Spleen (tissue), 11 donors: ENCODE data around the gene PTGIR. TPM values are rescaled to one million over a fixed set of nuclear protein-coding genes. Genes with fewer than 3 reads are reported as not detected.

Experiments
- DNase-seq: peaks from one replicate; pipeline ENCODE4 v3.0.0-alpha.2; 2020
- H3K27ac ChIP-seq, 8 donors: fragments of 200-600 bp; sonication (generic) in 7 of 8; 1 replicate in 4 of 8; 2 replicates in 4 of 8; pipeline versions ENCODE4 v1.5.0 to v1.8.0; 2016 to 2021; ENCODE audit warnings: inconsistent platforms in 4 of 8, mild to moderate bottlenecking in 4 of 8, moderate library complexity in 1 of 8
- H3K27me3 ChIP-seq, 7 donors: fragments of 200-600 bp; sonication (generic) in 6 of 7; replicated peaks in 1 of 7; 1 replicate in 4 of 7; 2 replicates in 3 of 7; pipeline versions ENCODE4 v1.5.0 to v1.8.0; 2016 to 2021; ENCODE audit warnings: inconsistent platforms in 3 of 7, mild to moderate bottlenecking in 1 of 7
- H3K36me3 ChIP-seq, 6 donors: fragments of 200-600 bp; sonication (generic) in 5 of 6; 1 replicate in 4 of 6; 2 replicates in 2 of 6; pipeline versions ENCODE4 v1.5.0 to v1.8.0; 2016 to 2021; ENCODE audit warnings: inconsistent platforms in 2 of 6
- H3K4me1 ChIP-seq, 6 donors: fragments of 200-600 bp; sonication (generic) in 5 of 6; 1 replicate in 3 of 6; 2 replicates in 3 of 6; pipeline versions ENCODE4 v1.5.0 to v1.8.0; 2016 to 2021; ENCODE audit warnings: inconsistent platforms in 3 of 6
- H3K4me3 ChIP-seq, 8 donors: fragments of 200-600 bp; sonication (generic) in 7 of 8; 1 replicate in 4 of 8; 2 replicates in 4 of 8; pipeline versions ENCODE4 v1.5.0 to v1.8.0; 2016 to 2021; ENCODE audit warnings: inconsistent platforms in 4 of 8, mild to moderate bottlenecking in 4 of 8, moderate library complexity in 2 of 8
- H3K9me3 ChIP-seq, 8 donors: fragments of 200-600 bp; sonication (generic) in 7 of 8; 1 replicate in 4 of 8; 2 replicates in 4 of 8; pipeline versions ENCODE4 v1.5.0 to v1.8.0; 2016 to 2021; ENCODE audit warnings: inconsistent platforms in 4 of 8
- POLR2A ChIP-seq, 3 donors: fragments of 450-650 bp; IDR thresholded peaks; one replicate each; pipeline ENCODE4 v1.5.1; 2017; ENCODE audit warnings: antibody characterized with exemption in 3 of 3, mild to moderate bottlenecking in 1 of 3
- POLR2AphosphoS5 ChIP-seq, 3 donors: sonication (generic); formaldehyde crosslinking; IDR thresholded peaks; one replicate each; pipeline ENCODE4 v1.5.1; 2017; ENCODE audit warnings: antibody characterized with exemption in 3 of 3
- whole genome bisulfite sequencing, 5 donors: extraction: QIAGEN DNeasy Blood & Tissue Kit in 3 of 5; methylation state at CpG; one replicate each; pipeline versions ENCODE4 v1.1.5 to v1.1.7; 2013 to 2018; 5-methylcytosine and 5-hydroxymethylcytosine counted together
- intact Hi-C: fragments of 100-400 bp; cut with DNase I; formaldehyde crosslinking; loops from one replicate; pipeline ENCODE4 v1.15.0; 2023; ENCODE audit warnings: low total_unique reads
- polyA plus RNA-seq, 3 donors: library from polyadenylated mRNA; stranded (reverse); fragments of 200-250 nt; gene quantifications; one replicate each; pipeline ENCODE4 v1.2.1, GENCODE V29; 2013
- total RNA-seq, 7 donors: library from RNA; depleted of rRNA in 3 of 7; stranded (reverse); fragments of >200 nt in 3 of 7; fragmentation: NEBNext Ultra II Directional in 4 of 7; extraction: Animal tissue kit (Norgen Biotek cat#: 25700) in 4 of 7; gene quantifications; one replicate each; pipeline versions ENCODE4 v1.1.0 to v1.2.1, GENCODE V29; 2016 to 2021
- TF ChIP-seq, protein P1 (sequence below), 11 experiments: fragments of 200-600 bp in 7 of 11; fragments of 450-650 bp in 4 of 11; sonication (generic) in 4 of 11; IDR thresholded peaks in 8 of 11; conservative IDR thresholded peaks in 3 of 11; 1 replicate in 7 of 11; 2 replicates in 4 of 11; pipeline versions ENCODE4 v1.4.0 to v1.8.0; 2016 to 2021; ENCODE audit warnings: antibody characterized with exemption in 11 of 11, inconsistent platforms in 4 of 11, mild to moderate bottlenecking in 1 of 11
- donor health status: healthy with polysubstance abuse.
- donor health status: DM: no; HTN: no; CAD: no; lungs with moderate emphysema.
- donor health status: DM: no; HTN: no; CAD: no.
- donor health status: Bipolar disorder and iron deficiency.
- donor health status: healthy.
- donor health status: DM: no; HTN: no; CAD: no.
- donor health status: DM: yes; HTN: yes; CAD: no.

PTGIR gene
- total and polyA plus RNA-seq, 10 donors, result 5.4 to 18.6 (median 7.9) TPM

DNA sequence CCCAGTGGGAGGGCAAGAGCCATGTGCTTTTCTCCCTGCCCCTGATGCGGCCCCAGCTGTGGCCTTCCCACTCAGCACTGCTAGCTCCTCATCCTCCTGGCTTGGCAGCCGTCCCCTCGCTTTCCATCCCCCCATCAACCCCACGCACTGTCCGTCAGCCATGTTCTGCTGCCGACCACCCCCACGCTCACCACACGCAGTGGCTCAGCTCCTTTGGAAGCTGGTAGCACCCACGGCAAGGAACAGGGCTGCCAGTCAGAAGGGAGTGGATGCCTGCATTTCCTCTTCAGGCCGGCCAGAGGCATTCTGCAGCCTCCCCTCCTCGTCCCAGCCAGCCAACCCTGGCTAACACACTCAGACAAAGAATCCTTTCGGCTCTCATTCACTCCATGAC is 17.4 kb downstream of the PTGIR start:
- 81 to 91% (median 90%) methylated on average over 12 of the region's 12 CpGs for WGBS, 5 donors
- Histone ChIP-seq H3K4me1 (peaks cover 29 to 84% (median 51%) of the 10 kb centered on the region in 6 donors), H3K27me3 (no peaks in the 10 kb centered on the region), H3K36me3 (peaks cover 4 to 67% (median 48%) of the 10 kb centered on the region in 6 donors), H3K4me3 (no peak overlapping the region), H3K27ac (no peak overlapping the region), H3K9me3 (no peaks in the 10 kb centered on the region)
- TF ChIP-seq POLR2AphosphoS5 (IDR thresholded peaks at IDR 0.05) (peak in 1 of 3 donors; percentile 49), POLR2A (IDR thresholded peaks at IDR 0.05) (no peak)
- TF ChIP-seq, protein P1, sequence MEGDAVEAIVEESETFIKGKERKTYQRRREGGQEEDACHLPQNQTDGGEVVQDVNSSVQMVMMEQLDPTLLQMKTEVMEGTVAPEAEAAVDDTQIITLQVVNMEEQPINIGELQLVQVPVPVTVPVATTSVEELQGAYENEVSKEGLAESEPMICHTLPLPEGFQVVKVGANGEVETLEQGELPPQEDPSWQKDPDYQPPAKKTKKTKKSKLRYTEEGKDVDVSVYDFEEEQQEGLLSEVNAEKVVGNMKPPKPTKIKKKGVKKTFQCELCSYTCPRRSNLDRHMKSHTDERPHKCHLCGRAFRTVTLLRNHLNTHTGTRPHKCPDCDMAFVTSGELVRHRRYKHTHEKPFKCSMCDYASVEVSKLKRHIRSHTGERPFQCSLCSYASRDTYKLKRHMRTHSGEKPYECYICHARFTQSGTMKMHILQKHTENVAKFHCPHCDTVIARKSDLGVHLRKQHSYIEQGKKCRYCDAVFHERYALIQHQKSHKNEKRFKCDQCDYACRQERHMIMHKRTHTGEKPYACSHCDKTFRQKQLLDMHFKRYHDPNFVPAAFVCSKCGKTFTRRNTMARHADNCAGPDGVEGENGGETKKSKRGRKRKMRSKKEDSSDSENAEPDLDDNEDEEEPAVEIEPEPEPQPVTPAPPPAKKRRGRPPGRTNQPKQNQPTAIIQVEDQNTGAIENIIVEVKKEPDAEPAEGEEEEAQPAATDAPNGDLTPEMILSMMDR (IDR thresholded peaks at IDR 0.05 in 8 of 11, conservative IDR thresholded peaks at IDR 0.05 in 3 of 11), result no peak
- intact Hi-C loops, result no loop called here
- DNase-seq, result peak; percentile 71

DNA sequence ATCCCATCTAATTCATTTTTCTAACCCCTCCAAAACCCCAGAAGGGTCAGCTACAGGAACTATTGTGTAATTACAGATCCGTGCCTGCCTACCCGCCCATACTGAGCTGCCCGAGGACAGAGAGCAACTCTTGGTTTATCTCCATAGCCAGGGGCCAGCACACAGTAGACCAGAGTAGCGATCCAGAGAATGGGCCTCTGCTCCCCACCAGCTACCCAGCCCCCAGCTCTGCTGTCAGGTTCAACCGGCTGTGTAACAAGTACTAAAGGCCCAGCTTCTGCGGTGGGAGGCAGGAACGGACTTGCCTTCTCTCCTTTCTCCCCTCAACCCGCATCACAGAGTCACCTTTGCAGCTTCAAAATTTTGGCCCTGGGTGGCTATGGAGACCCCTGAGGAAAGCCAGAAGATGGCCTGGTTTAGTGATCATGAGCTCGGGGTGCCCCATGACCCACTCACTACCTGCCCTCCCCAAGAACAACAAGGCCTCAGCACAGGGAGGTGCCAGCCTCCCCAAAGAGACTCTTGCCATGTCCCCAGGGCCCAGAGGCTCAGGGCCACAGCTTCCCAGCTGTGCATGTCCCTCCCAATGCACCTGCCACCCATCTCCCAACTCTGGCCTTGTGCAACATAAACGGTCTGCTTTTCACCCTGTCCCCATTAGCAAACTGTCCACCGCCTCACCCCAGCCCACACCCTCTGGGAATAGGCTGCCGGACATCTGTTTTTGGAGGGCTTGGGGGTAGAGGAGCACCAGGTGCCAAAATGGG is 18.0 kb downstream of the PTGIR start:
- Histone ChIP-seq H3K4me3 (no peak overlapping the region), H3K9me3 (no peaks in the 10 kb centered on the region), H3K4me1 (peaks cover 28 to 84% (median 50%) of the 10 kb centered on the region in 6 donors), H3K36me3 (peaks cover 4 to 67% (median 48%) of the 10 kb centered on the region in 6 donors), H3K27ac (no peak overlapping the region), H3K27me3 (no peaks in the 10 kb centered on the region)
- intact Hi-C loops, result no loop called here
- peak; percentile 49 for DNase-seq
- WGBS, 5 donors, result 79 to 89% (median 85%) methylated on average over 12 of the region's 12 CpGs
- TF ChIP-seq, protein P1 (IDR thresholded peaks at IDR 0.05 in 8 of 11, conservative IDR thresholded peaks at IDR 0.05 in 3 of 11), result no peak
- TF ChIP-seq POLR2AphosphoS5 (IDR thresholded peaks at IDR 0.05), result no peak
- no peak for TF ChIP-seq POLR2A (IDR thresholded peaks at IDR 0.05)

DNA sequence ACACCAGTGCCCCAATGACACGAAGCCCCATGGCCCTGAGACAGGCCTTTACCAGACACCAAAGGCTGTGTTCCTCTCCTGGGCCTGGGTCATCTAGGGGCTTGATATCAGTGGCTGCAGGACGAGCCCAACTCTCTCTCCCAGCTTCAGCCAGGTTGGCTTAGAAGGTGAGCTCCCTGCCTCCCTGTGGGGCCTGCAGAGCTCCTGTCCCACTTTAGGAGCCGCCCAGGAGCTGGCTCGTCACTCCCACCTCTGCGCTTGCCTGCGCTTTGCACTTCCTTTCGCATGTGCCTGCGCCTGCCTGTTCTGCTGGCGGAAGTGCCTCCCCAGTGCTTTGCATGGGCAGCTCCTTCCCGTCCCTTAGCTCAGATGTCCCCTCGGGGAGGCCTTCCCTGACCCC is 18.9 kb downstream of the PTGIR start:
- intact Hi-C loops, result no loop called here
- no peaks in the 10 kb centered on the region for H3K9me3 ChIP-seq
- TF ChIP-seq, protein P1 (IDR thresholded peaks at IDR 0.05 in 8 of 11, conservative IDR thresholded peaks at IDR 0.05 in 3 of 11), result no peak
- TF ChIP-seq POLR2A (IDR thresholded peaks at IDR 0.05) (no peak), POLR2AphosphoS5 (IDR thresholded peaks at IDR 0.05) (no peak)
- peaks cover 22 to 80% (median 42%) of the 10 kb centered on the region in 6 donors for H3K4me1 ChIP-seq
- H3K27me3 ChIP-seq, result no peaks in the 10 kb centered on the region
- DNase-seq, result peak; percentile 75
- no peak overlapping the region for H3K4me3 ChIP-seq
- H3K27ac ChIP-seq, result peak overlapping the region in 1 of 8 donors; percentile 24
- peaks cover 4 to 67% (median 48%) of the 10 kb centered on the region in 6 donors for H3K36me3 ChIP-seq
- WGBS, 5 donors, result 83 to 94% (median 91%) methylated on average over 11 of the region's 11 CpGs

DNA sequence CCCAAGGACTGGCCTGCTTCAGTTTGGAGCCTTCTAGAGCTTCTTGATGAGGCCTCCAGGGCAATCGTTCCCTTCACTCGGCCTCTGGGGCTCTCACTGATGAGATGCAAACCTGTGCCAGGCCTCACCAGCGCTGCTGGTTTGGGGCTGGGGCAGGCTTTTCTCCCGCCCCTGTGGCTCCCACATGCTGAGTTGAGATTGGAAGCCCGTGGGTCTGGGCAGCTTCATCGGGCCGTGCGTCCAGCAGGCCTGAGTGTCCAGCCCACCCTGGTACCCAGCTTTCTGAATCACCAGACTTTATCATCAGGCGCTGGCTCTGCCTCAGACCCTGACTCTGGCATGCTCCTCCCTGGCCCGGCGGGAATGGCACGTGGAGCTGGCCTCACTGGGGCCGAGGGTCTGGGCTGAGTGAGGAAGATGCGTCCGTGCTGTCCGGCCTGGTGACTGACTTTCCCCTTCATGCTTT is 19.5 kb downstream of the PTGIR start:
- peak overlapping the region in 1 of 8 donors; percentile 24 for H3K27ac ChIP-seq
- H3K27me3 ChIP-seq, result no peaks in the 10 kb centered on the region
- no peak for TF ChIP-seq POLR2A (IDR thresholded peaks at IDR 0.05)
- no peak for TF ChIP-seq POLR2AphosphoS5 (IDR thresholded peaks at IDR 0.05)
- TF ChIP-seq, protein P1 (IDR thresholded peaks at IDR 0.05 in 8 of 11, conservative IDR thresholded peaks at IDR 0.05 in 3 of 11), result no peak
- H3K4me1 ChIP-seq, result peaks cover 21 to 75% (median 38%) of the 10 kb centered on the region in 6 donors
- H3K9me3 ChIP-seq, result no peaks in the 10 kb centered on the region
- intact Hi-C loops, result no loop called here
- peaks cover 4 to 61% (median 48%) of the 10 kb centered on the region in 6 donors for H3K36me3 ChIP-seq
- DNase-seq, result peak; percentile 69
- H3K4me3 ChIP-seq, result no peak overlapping the region
- 91 to 100% (median 92%) methylated on average over 3 to 16 of the region's 16 CpGs; no CpG with 5 or more reads in 1 of the 5 donors for WGBS, 5 donors
